ENCODE results near the gene PPM1N. TPM values are rescaled to one million over a fixed set of nuclear protein-coding genes. Genes with fewer than 3 reads are reported as not detected.

PPM1N gene
- total RNA-seq, 1 experiment from 2014 or later: 5.0 TPM

- no peak for TF ChIP-seq CTCF (IDR thresholded peaks at IDR 0.05; ENCODE audit: unreplicated experiment)
- intact Hi-C loops (cut with micrococcal nuclease; ENCODE audit: unreplicated experiment): no loop called here
- DNase-seq: no peak
- H3K9me3 Mint-ChIP-seq (ENCODE audit: low read depth, unreplicated experiment): no peaks in the 10 kb centered on the region
- H3K27ac Mint-ChIP-seq (ENCODE audit: unreplicated experiment): no peak overlapping the region
- peaks cover 31% of the 10 kb centered on the region for H3K27me3 Mint-ChIP-seq (ENCODE audit: unreplicated experiment)
- CTCF ChIA-PET: interaction anchor here (0.6 to 2.6 kb wide), 6 partner anchors 16 to 197 kb away, joined by 3 to 16 read pairs (median 4); partner anchors contain the start of gene SNRPD2
- peaks cover 18% of the 10 kb centered on the region for H3K4me1 Mint-ChIP-seq (ENCODE audit: low read depth, unreplicated experiment)
- peak overlapping the region; percentile 74 for H3K4me3 Mint-ChIP-seq (ENCODE audit: low read depth, unreplicated experiment)
- BruUV-seq (replicated peaks): no TSS peak
- peaks cover 16% of the 10 kb centered on the region for H3K36me3 Mint-ChIP-seq (ENCODE audit: insufficient read depth, unreplicated experiment)
Observed at GRCh38 chr19:45495178-45495577, 3.1 kb upstream of the PPM1N start.

GRCh38 chr19:45496349-45496953, 1.8 kb upstream of the PPM1N start:
- Mint-ChIP-seq H3K27ac (ENCODE audit: unreplicated experiment) (no peak overlapping the region), H3K9me3 (ENCODE audit: low read depth, unreplicated experiment) (no peaks in the 10 kb centered on the region), H3K4me3 (ENCODE audit: low read depth, unreplicated experiment) (peak overlapping the region; percentile 74), H3K27me3 (ENCODE audit: unreplicated experiment) (peaks cover 31% of the 10 kb centered on the region), H3K36me3 (ENCODE audit: insufficient read depth, unreplicated experiment) (peaks cover 16% of the 10 kb centered on the region), H3K4me1 (ENCODE audit: low read depth, unreplicated experiment) (peaks cover 18% of the 10 kb centered on the region)
- intact Hi-C loops (cut with micrococcal nuclease; ENCODE audit: unreplicated experiment): no loop called here
- CTCF ChIA-PET: interaction anchor here (0.8 to 2.6 kb wide), 4 partner anchors 11 to 181 kb away, joined by 3 to 16 read pairs (median 5); no protein-coding TSS in a partner anchor
- no peak for TF ChIP-seq CTCF (IDR thresholded peaks at IDR 0.05; ENCODE audit: unreplicated experiment)
- peak; percentile 57 for DNase-seq
- no TSS peak for BruUV-seq (replicated peaks)

GRCh38 chr19:45497791-45498190, 452 bp upstream of the PPM1N start:
- CTCF ChIA-PET: interaction anchor here (0.6 to 1.6 kb wide), 2 partner anchors 58 to 60 kb away, joined by 4 to 6 read pairs; no protein-coding TSS in a partner anchor
- no peak for DNase-seq
- intact Hi-C loops (cut with micrococcal nuclease; ENCODE audit: unreplicated experiment): no loop called here

More at GRCh38 chr19:45497791-45498190, 452 bp upstream of the PPM1N start:
- Mint-ChIP-seq H3K27me3 (ENCODE audit: unreplicated experiment) (peaks cover 31% of the 10 kb centered on the region), H3K4me3 (ENCODE audit: low read depth, unreplicated experiment) (peak overlapping the region; percentile 74), H3K36me3 (ENCODE audit: insufficient read depth, unreplicated experiment) (peaks cover 20% of the 10 kb centered on the region), H3K27ac (ENCODE audit: unreplicated experiment) (no peak overlapping the region), H3K4me1 (ENCODE audit: low read depth, unreplicated experiment) (peaks cover 18% of the 10 kb centered on the region), H3K9me3 (ENCODE audit: low read depth, unreplicated experiment) (no peaks in the 10 kb centered on the region)
- BruUV-seq (replicated peaks): no TSS peak
- no peak for TF ChIP-seq CTCF (IDR thresholded peaks at IDR 0.05; ENCODE audit: unreplicated experiment)

All from Calu3 (cell line).